Lung (tissue), 12 donors: ENCODE results near the gene NUDT21. TPM values are rescaled to one million over a fixed set of nuclear protein-coding genes. Genes with fewer than 3 reads are reported as not detected.
"Not testable (repeated sequence)": the region's sequence is repeated elsewhere in the genome, so short reads cannot be mapped to it uniquely, and the experiment has no call there.

ENCODE experiments used
- ATAC-seq: fragments of 200-7000 bp; cut with Tn5 transposase; one replicate; pipeline ENCODE4 v1.9.1; 2020; ENCODE audit warnings: moderate number of reproducible peaks; ENCODE audit not compliant: insufficient read depth, low FRiP score
- DNase-seq, 3 donors: peaks; one replicate each; pipeline ENCODE4 v3.0.0-alpha.2; 2013 to 2017
- H3K27ac ChIP-seq, 2 donors: one replicate each; pipeline ENCODE4 v1.5.1; 2013; ENCODE audit warnings: mild to moderate bottlenecking in 2 of 2, moderate library complexity in 2 of 2, control low read depth in 1 of 2, inconsistent platforms in 1 of 2, low read depth in 1 of 2, low read length in 1 of 2
- H3K27me3 ChIP-seq, 3 donors: one replicate each; pipeline ENCODE4 v1.5.1; 2013; ENCODE audit warnings: low read length in 2 of 3; ENCODE audit not compliant: control insufficient read depth in 3 of 3, insufficient read depth in 3 of 3
- H3K36me3 ChIP-seq, 4 donors: one replicate each; pipeline ENCODE4 v1.5.1; 2013; ENCODE audit warnings: low read length in 4 of 4, mild to moderate bottlenecking in 1 of 4, moderate library complexity in 1 of 4; ENCODE audit not compliant: control insufficient read depth in 4 of 4, insufficient read depth in 4 of 4
- H3K4me1 ChIP-seq, 5 donors: one replicate each; pipeline ENCODE4 v1.5.1; 2013; ENCODE audit warnings: low read length in 5 of 5, mild to moderate bottlenecking in 2 of 5, moderate library complexity in 1 of 5; ENCODE audit not compliant: control insufficient read depth in 5 of 5, insufficient read depth in 5 of 5
- H3K4me3 ChIP-seq: one replicate; pipeline ENCODE4 v1.5.1; 2013; ENCODE audit warnings: mild to moderate bottlenecking, control low read depth, moderate library complexity
- H3K9ac ChIP-seq, 2 donors: one replicate each; pipeline ENCODE4 v1.5.1; 2013; ENCODE audit warnings: low read length in 2 of 2, control low read depth in 1 of 2; ENCODE audit not compliant: insufficient read depth in 1 of 2
- H3K9me3 ChIP-seq, 4 donors: one replicate each; pipeline ENCODE4 v1.5.1; 2013; ENCODE audit warnings: low read length in 3 of 4, mild to moderate bottlenecking in 1 of 4, moderate library complexity in 1 of 4; ENCODE audit not compliant: control insufficient read depth in 4 of 4, insufficient read depth in 3 of 4
- CTCF ChIP-seq: IDR thresholded peaks from 2 replicates; pipeline ENCODE4 v1.5.1; 2012; ENCODE audit warnings: mild to moderate bottlenecking; ENCODE audit errors: control extremely low read depth, extremely low read depth
- WGBS, 2 donors: extraction: QIAGEN DNeasy Blood & Tissue Kit; methylation state at CpG; one replicate each; pipeline ENCODE4 v1.1.7; 2013; 5-methylcytosine and 5-hydroxymethylcytosine counted together
- polyA plus RNA-seq, 2 donors: library from polyadenylated mRNA; stranded (reverse); fragments of 200-250 nt; gene quantifications; one replicate each; pipeline ENCODE4 v1.2.1, GENCODE V29; 2013
- total RNA-seq, 2 donors: library from RNA; depleted of rRNA in 1 of 2; stranded (reverse); fragments of >200 nt in 1 of 2; gene quantifications; one replicate each; pipeline ENCODE4 v1.2.1, GENCODE V29; 2014 to 2021
- donor health status: control.
- donor health status: control.
- donor health status: Bipolar disorder and iron deficiency.
- donor health status: healthy.
- donor health status: DM: yes; HTN: yes; CAD: no.

Gene NUDT21
- total and polyA plus RNA-seq, 4 donors: 30.9 to 91.0 (median 60.5) TPM

DNA sequence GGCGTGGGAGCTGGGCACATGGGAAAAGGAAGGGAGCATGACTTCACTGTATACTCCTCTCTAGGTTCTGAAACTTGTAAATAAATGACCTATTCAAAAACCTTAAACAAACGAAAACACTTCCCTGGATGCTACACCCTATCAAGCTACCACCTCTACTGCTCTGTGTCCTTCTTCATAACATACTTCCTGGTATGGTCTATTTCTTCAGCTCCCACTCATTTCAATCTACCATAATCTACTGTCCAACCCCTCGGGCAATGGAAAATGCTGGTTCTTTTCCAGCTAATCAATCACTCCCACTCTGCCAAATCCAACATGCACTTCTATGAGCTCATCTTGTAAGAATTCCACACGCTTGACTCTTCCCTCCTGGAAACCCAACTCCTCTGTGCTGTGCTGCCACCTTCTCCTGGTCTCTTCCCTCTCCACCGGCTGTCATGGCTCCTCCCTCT lies 68.2 kb downstream of the NUDT21 start:
- Histone ChIP-seq H3K27me3 (no peaks in the 10 kb centered on the region), H3K9ac (no peak overlapping the region), H3K4me3 (no peak overlapping the region), H3K36me3 (peaks cover 25 to 65% (median 48%) of the 10 kb centered on the region in 4 donors), H3K27ac (no peak overlapping the region), H3K9me3 (peaks cover 3 to 10% (median 6%) of the 10 kb centered on the region in 4 donors), H3K4me1 (no peaks in the 10 kb centered on the region)
- DNase-seq (no peak), ATAC-seq (no peak)
- no peak for TF ChIP-seq CTCF
- 74 to 86% methylated on average over 5 of the region's 5 CpGs for WGBS, 2 donors

DNA sequence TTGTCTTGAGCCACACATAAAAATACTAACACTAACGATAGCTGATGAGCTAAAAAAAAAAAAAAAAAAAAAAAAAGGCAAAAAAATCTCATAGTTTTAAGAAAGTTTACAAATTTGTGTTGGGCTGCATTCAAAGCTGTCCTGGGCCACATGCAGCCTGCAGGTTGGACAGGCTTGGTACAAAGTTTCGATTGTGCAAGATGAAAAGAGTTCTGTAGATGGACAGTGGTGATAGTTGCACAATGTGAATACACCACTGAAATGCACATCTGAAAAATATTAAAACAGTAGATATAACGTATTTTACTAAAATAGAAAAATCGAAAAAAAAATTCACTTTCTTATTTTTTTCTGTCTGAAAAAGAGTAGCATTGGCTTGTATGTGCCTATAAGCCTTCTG lies 68.7 kb downstream of the NUDT21 start:
- H3K9ac ChIP-seq: no peak overlapping the region
- H3K4me1 ChIP-seq: no peaks in the 10 kb centered on the region
- TF ChIP-seq CTCF: no peak
- no peak for DNase-seq
- no peak overlapping the region for H3K27ac ChIP-seq
- H3K4me3 ChIP-seq: no peak overlapping the region
- H3K27me3 ChIP-seq: no peaks in the 10 kb centered on the region
- WGBS, 2 donors: 97% methylated on average over 4 of the region's 4 CpGs
- H3K36me3 ChIP-seq: peaks cover 22 to 64% (median 46%) of the 10 kb centered on the region in 4 donors
- peaks cover 3 to 10% (median 6%) of the 10 kb centered on the region in 4 donors for H3K9me3 ChIP-seq
- ATAC-seq: no peak

GRCh38 chr16:56380778-56381485 lies 70.2 kb downstream of the NUDT21 start:
- WGBS, 2 donors: 91 to 97% methylated on average over 3 of the region's 3 CpGs
- H3K9ac ChIP-seq, H3K27me3 ChIP-seq, H3K27ac ChIP-seq, DNase-seq, H3K4me3 ChIP-seq, ATAC-seq, H3K9me3 ChIP-seq, H3K4me1 ChIP-seq: not testable (repeated sequence)
- peaks cover 22 to 59% (median 43%) of the 10 kb centered on the region in 4 donors for H3K36me3 ChIP-seq

Other genes with a start within 250 kb of the NUDT21 start
- 10 to 100 TPM; 79.4 to 86.1 TPM for gene AMFR, start 25.8 kb downstream of the NUDT21 start, total RNA-seq
- gene AMFR, start 25.8 kb downstream of the NUDT21 start, polyA plus RNA-seq: 10 to 100 TPM; 39.5 to 43.1 TPM
- gene OGFOD1, start 222 bp upstream of the NUDT21 start, total RNA-seq: 10 to 100 TPM; 32.4 to 36.1 TPM
- gene OGFOD1, start 222 bp upstream of the NUDT21 start, polyA plus RNA-seq: 10 to 100 TPM in 1 of 2 donors, 1 to 10 TPM in 1; 9.1 to 26.6 TPM
- gene BBS2, start 68.7 kb upstream of the NUDT21 start, total RNA-seq: 10 to 100 TPM; 37.5 to 70.0 TPM
- 10 to 100 TPM; 14.0 to 28.6 TPM for gene BBS2, start 68.7 kb upstream of the NUDT21 start, polyA plus RNA-seq
- not detected for gene MT4, start 113.7 kb upstream of the NUDT21 start, total RNA-seq
- gene MT4, start 113.7 kb upstream of the NUDT21 start, polyA plus RNA-seq: not detected
- not detected for gene MT3, start 138.2 kb upstream of the NUDT21 start, total RNA-seq
- 1 to 10 TPM; 1.3 to 4.4 TPM for gene MT3, start 138.2 kb upstream of the NUDT21 start, polyA plus RNA-seq
- 100 to 1,000 TPM in 1 of 2 donors, 10 to 100 TPM in 1; 17.6 to 521 TPM for gene MT2A, start 157.3 kb upstream of the NUDT21 start, total RNA-seq
- 1,000 to 10,000 TPM in 1 of 2 donors, 100 to 1,000 TPM in 1; 903 to 1,104 TPM for gene MT2A, start 157.3 kb upstream of the NUDT21 start, polyA plus RNA-seq
- gene MT1E, start 174.4 kb upstream of the NUDT21 start, total RNA-seq: 100 to 1,000 TPM in 1 of 2 donors, 10 to 100 TPM in 1; 22.1 to 251 TPM
- gene MT1E, start 174.4 kb upstream of the NUDT21 start, polyA plus RNA-seq: 100 to 1,000 TPM in 1 of 2 donors, 10 to 100 TPM in 1; 66.9 to 746 TPM
- gene MT1M, start 181.3 kb upstream of the NUDT21 start, total RNA-seq: 10 to 100 TPM in 1 of 2 donors, under 1 TPM in 1; 0.88 to 51.9 TPM
- 100 to 1,000 TPM in 1 of 2 donors, 10 to 100 TPM in 1; 35.2 to 251 TPM for gene MT1M, start 181.3 kb upstream of the NUDT21 start, polyA plus RNA-seq
- gene MT1A, start 187.3 kb upstream of the NUDT21 start, total RNA-seq: 10 to 100 TPM in 1 of 2 donors, 1 to 10 TPM in 1; 1.1 to 36.2 TPM
- 100 to 1,000 TPM in 1 of 2 donors, 10 to 100 TPM in 1; 66.7 to 438 TPM for gene MT1A, start 187.3 kb upstream of the NUDT21 start, polyA plus RNA-seq
- gene MT1B, start 200.6 kb upstream of the NUDT21 start, total RNA-seq: not detected
- not detected for gene MT1B, start 200.6 kb upstream of the NUDT21 start, polyA plus RNA-seq
- gene MT1F, start 206.6 kb upstream of the NUDT21 start, total RNA-seq: 10 to 100 TPM in 1 of 2 donors, 1 to 10 TPM in 1; 3.6 to 30.9 TPM
- gene MT1F, start 206.6 kb upstream of the NUDT21 start, polyA plus RNA-seq: 10 to 100 TPM; 10.9 to 42.0 TPM
- gene MT1G, start 216.7 kb upstream of the NUDT21 start, total RNA-seq: 10 to 100 TPM in 1 of 2 donors, 1 to 10 TPM in 1; 3.5 to 38.1 TPM
- gene MT1G, start 216.7 kb upstream of the NUDT21 start, polyA plus RNA-seq: 100 to 1,000 TPM; 118 to 140 TPM
- gene MT1H, start 218.5 kb upstream of the NUDT21 start, total RNA-seq: 1 to 10 TPM in 1 of 2 donors, not detected in 1; 4.4 TPM
- 10 to 100 TPM in 1 of 2 donors, 1 to 10 TPM in 1; 1.9 to 10.3 TPM for gene MT1H, start 218.5 kb upstream of the NUDT21 start, polyA plus RNA-seq
- gene MT1X, start 231.1 kb upstream of the NUDT21 start, total RNA-seq: 100 to 1,000 TPM in 1 of 2 donors, 10 to 100 TPM in 1; 39.3 to 248 TPM
- gene MT1X, start 231.1 kb upstream of the NUDT21 start, polyA plus RNA-seq: 100 to 1,000 TPM; 364 to 989 TPM